Omental fat pad (tissue), 4 donors: Measurements from ENCODE around the gene AHI1. TPM values are rescaled to one million over a fixed set of nuclear protein-coding genes. Genes with fewer than 3 reads are reported as not detected.

ENCODE experiments used
- ATAC-seq: fragments of 150-250 bp; one replicate; pipeline ENCODE4 v1.9.1; 2016; ENCODE audit warnings: mild to moderate bottlenecking, moderate library complexity; ENCODE audit not compliant: low FRiP score
- DNase-seq: peaks from one replicate; pipeline ENCODE4 v3.0.0-alpha.2; 2019; ENCODE audit warnings: low spot score
- small RNA-seq: library from RNA; depleted of rRNA; stranded (forward); fragments of <200 nt; gene quantifications from one replicate; pipeline ENCODE3, GENCODE V24; 2016
- total RNA-seq, 4 donors: library from RNA; depleted of rRNA; stranded (reverse); fragments of >200 nt; gene quantifications; one replicate each; pipeline ENCODE4 v1.1.0, GENCODE V29; 2016
- TF ChIP-seq, protein P1 (sequence below), 3 donors: fragments of 450-650 bp; IDR thresholded peaks; one replicate each; pipeline ENCODE4 v1.5.1; 2016 to 2017; ENCODE audit warnings: antibody characterized with exemption in 3 of 3, mild to moderate bottlenecking in 3 of 3, moderate library complexity in 2 of 3

The AHI1 gene
- total RNA-seq, 4 donors from 2014 or later = 26.3 to 59.3 (median 35.7) TPM

- DNase-seq = no peak
- no peak for ATAC-seq
- TF ChIP-seq, protein P1, sequence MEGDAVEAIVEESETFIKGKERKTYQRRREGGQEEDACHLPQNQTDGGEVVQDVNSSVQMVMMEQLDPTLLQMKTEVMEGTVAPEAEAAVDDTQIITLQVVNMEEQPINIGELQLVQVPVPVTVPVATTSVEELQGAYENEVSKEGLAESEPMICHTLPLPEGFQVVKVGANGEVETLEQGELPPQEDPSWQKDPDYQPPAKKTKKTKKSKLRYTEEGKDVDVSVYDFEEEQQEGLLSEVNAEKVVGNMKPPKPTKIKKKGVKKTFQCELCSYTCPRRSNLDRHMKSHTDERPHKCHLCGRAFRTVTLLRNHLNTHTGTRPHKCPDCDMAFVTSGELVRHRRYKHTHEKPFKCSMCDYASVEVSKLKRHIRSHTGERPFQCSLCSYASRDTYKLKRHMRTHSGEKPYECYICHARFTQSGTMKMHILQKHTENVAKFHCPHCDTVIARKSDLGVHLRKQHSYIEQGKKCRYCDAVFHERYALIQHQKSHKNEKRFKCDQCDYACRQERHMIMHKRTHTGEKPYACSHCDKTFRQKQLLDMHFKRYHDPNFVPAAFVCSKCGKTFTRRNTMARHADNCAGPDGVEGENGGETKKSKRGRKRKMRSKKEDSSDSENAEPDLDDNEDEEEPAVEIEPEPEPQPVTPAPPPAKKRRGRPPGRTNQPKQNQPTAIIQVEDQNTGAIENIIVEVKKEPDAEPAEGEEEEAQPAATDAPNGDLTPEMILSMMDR (IDR thresholded peaks at IDR 0.05) = no peak
Measured at GRCh38 chr6:135235716-135236115, 261.8 kb downstream of the AHI1 start.

- TF ChIP-seq, protein P1 (IDR thresholded peaks at IDR 0.05) = no peak
- ATAC-seq (no peak), DNase-seq (no peak)
Measured at GRCh38 chr6:135234492-135234780, 263.1 kb downstream of the AHI1 start.

DNA sequence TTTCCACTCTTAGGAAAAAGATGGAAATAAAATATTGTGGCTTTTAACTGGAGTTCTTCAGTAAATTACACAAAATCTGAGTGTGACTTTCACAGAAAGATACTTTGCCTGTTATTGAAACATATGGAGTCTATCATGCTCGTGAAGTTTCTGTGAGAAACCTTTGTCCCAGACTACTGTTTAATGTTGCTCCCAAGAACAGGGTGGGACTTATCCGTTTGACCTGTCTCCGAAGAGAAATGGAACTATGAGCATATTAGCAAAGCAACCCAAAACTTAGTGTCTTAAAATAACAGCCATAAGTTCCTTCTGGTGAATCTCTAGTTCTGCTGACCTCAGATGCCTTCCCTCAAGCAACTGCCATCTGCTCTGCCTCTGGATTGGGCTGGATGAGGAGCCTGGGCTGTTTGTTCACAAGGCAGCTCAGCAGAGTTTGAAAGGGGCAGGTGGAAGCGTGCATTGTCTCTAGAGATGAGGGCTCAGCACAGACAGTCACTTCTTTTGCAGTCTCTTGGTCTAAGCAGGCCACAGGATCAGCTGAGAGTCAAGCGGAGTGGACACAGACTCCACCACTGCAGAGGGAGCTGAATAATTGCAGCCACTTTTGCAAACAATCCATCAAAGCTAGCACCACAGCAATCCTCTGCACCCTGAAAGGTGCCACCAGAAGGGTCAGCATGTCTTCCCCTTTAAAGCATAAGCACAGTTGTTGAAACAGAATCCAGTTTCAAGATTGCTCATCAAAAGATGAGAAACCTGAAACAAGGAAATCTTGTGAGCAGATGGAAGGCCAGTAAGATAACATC, 263.7 kb downstream of the AHI1 start:
- no peak for ATAC-seq

More for the DNA sequence above, 263.7 kb downstream of the AHI1 start:
- no peak for DNase-seq
- TF ChIP-seq, protein P1 (IDR thresholded peaks at IDR 0.05) = no peak

Small RNA genes lying within 50 kb of the gene (small RNA-seq; reads per million reads assigned to genes)
- gene MIR548A2 (not detected), gene RF00019 (not detected)
